Measurements from ENCODE around the gene ZNF787. TPM values are rescaled to one million over a fixed set of nuclear protein-coding genes. Genes with fewer than 3 reads are reported as not detected.

ZNF787 gene
- total and polyA plus RNA-seq, 2 of the 4 experiments (the other 2 are of a cell fraction), result 4.8 to 11.2 TPM

DNA sequence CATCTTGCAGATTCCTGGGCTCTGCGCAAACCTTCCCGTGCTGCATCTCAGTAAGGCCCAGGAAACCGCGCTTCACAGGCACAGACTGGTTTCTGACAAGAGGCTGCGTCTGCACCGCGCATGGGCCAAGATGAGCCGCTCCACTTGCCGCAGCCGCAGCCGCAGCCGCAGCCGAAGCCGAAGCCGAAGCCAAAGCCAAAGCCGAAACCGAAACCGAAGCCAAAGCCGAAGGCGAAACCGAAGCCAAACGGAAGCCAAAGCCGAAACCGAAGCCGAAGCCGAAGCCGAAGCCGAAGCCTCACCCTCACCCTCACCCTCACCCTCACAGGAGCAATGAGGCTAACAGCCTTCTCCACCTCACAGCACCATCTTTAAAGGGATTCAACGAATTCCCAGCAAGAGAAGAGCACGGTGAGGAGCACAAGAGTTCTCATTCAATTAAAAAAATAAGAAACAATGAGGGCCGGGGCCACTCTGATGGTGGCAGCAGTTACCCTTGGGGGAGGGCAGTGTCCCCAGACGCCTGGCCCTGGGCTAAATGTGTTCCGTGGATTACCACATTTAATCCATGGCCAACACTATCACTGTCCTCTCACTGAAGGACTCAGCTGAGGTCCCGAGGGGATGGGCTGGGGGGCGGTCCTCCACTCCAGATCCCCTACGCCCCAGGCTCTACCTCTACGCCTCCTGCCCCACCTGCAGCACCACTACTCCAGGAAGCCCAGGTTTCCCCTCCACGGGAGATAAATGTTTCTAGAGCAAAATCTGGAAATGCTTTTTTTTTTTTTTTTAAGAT is 29.1 kb downstream of the ZNF787 start:
- dilution Hi-C loops (cut with HindIII; ENCODE audit: low sequenced_read_pairs, unreplicated experiment) (no loop called here), in situ Hi-C loops (cut with MboI; ENCODE audit: low sequenced_read_pairs) (no loop called here), intact Hi-C loops (cut with micrococcal nuclease) (no loop called here)
- no peak overlapping the region for H3K4me2 ChIP-seq (ENCODE audit: low read depth, low read length)
- H3K18ac ChIP-seq (ENCODE audit: low read depth, low read length), result no peak overlapping the region
- no peak overlapping the region for H2BK120ac ChIP-seq (ENCODE audit: low read depth, low read length)
- H2AFZ ChIP-seq (replicated peaks; ENCODE audit: low read length, poor library complexity), result no peak overlapping the region
- H3K9me3 ChIP-seq (ENCODE audit: control insufficient read depth, insufficient read depth, low read length), result peaks cover 11% of the 10 kb centered on the region
- H4K8ac ChIP-seq (ENCODE audit: low read depth in 2 of 2, low read length in 2 of 2), result no peak overlapping the region
- DNase-seq, result no peak
- H3K14ac ChIP-seq (replicated peaks; ENCODE audit: low read depth, low read length), result no peak overlapping the region
- H3K27me3 ChIP-seq (ENCODE audit: control insufficient read depth, insufficient read depth, low read length), result no peaks in the 10 kb centered on the region
- no peaks in the 10 kb centered on the region for H3K9me1 ChIP-seq (ENCODE audit: insufficient read depth, low read length)
- no peak overlapping the region for H3K4ac ChIP-seq (ENCODE audit: low read depth, low read length)
- H4K20me1 ChIP-seq (ENCODE audit: insufficient read depth, low read length), result peaks cover 45% of the 10 kb centered on the region
- no peak overlapping the region for H2BK5ac ChIP-seq (ENCODE audit: low read depth, low read length, poor library complexity, severe bottlenecking)
- no peak overlapping the region for H4K91ac ChIP-seq (ENCODE audit: insufficient read depth, low read depth, low read length)
- H3K23ac ChIP-seq (ENCODE audit: low read depth, low read length), result no peak overlapping the region
- no peak overlapping the region for H3K27ac ChIP-seq (ENCODE audit: insufficient read depth, low read length)
- H4K5ac ChIP-seq (ENCODE audit: low read depth, low read length), result no peak overlapping the region
- peaks cover 3% of the 10 kb centered on the region; the same call in 1 of the 2 replicates for H3K4me1 ChIP-seq (ENCODE audit: control insufficient read depth, insufficient read depth, low read length)
- no peak overlapping the region for H3K9ac ChIP-seq (ENCODE audit: low read depth, low read length)
- peaks cover 25 to 56% of the 10 kb centered on the region in 2 experiments for H3K79me1 ChIP-seq (ENCODE audit: low read depth in 1 of 2, low read length in 2 of 2)
- H3K36me3 ChIP-seq (ENCODE audit: control insufficient read depth, insufficient read depth, low read length), result peaks cover 35% of the 10 kb centered on the region
- H3K4me3 ChIP-seq (ENCODE audit: insufficient read depth, low read depth, low read length), result no peak overlapping the region
- H2AK9ac ChIP-seq (replicated peaks; ENCODE audit: low read depth, low read length, poor library complexity), result no peak overlapping the region
- 92% methylated on average over 20 of the region's 38 CpGs; no CpG with 5 or more reads in 1 of the 2 experiments for WGBS, 2 experiments (ENCODE audit: extremely low coverage in 2 of 2, insufficient read length in 1 of 2)
- CTCF ChIA-PET, result interaction anchor here (0.7 to 1.7 kb wide), 3 partner anchors 11 to 26 kb away, joined by 3 to 7 read pairs (median 3); no protein-coding TSS in a partner anchor
- H2BK20ac ChIP-seq (ENCODE audit: low read depth, low read length), result no peak overlapping the region
- BruUV-seq (replicated peaks), result no TSS peak
- ATAC-seq (ENCODE audit: low read depth), result no peak
- POLR2A ChIA-PET (ENCODE audit: unreplicated experiment), result interaction anchor here (0.6 kb wide), 1 partner anchor 23 kb away, joined by 23 read pairs; no protein-coding TSS in a partner anchor
- H2BK15ac ChIP-seq (ENCODE audit: low read depth, low read length), result no peak overlapping the region
- no peak overlapping the region for H3K56ac ChIP-seq (ENCODE audit: extremely low read depth, insufficient read depth, low read length)
- no peak overlapping the region for H2AK5ac ChIP-seq (ENCODE audit: low read depth, low read length)
- TF ChIP-seq SMC3 (IDR thresholded peaks at IDR 0.05; ENCODE audit: low read depth, low read length) (no peak), CHD1 (IDR thresholded peaks at IDR 0.05; ENCODE audit: low read depth, low read length) (no peak), MAFK (IDR thresholded peaks at IDR 0.05; ENCODE audit: low read depth, low read length) (no peak), POLR2A (IDR thresholded peaks at IDR 0.05; ENCODE audit: low read depth, low read length) (no peak), BHLHE40 (IDR thresholded peaks at IDR 0.05; ENCODE audit: low read depth, low read length) (no peak), FOS (IDR thresholded peaks at IDR 0.05; ENCODE audit: low read depth, low read length) (no peak), CEBPB (IDR thresholded peaks at IDR 0.05; ENCODE audit: low read depth, low read length) (no peak), MXI1 (IDR thresholded peaks at IDR 0.05; ENCODE audit: borderline replicate concordance, low read depth, low read length) (no peak), RAD21 (IDR thresholded peaks at IDR 0.05; ENCODE audit: low read length) (no peak), MAZ (IDR thresholded peaks at IDR 0.05; ENCODE audit: borderline replicate concordance, low read depth, low read length) (no peak), NFE2L2 (IDR thresholded peaks at IDR 0.05; ENCODE audit: low read depth, low read length) (no peak), RFX5 (IDR thresholded peaks at IDR 0.05; ENCODE audit: low read depth, low read length) (no peak)
- TF ChIP-seq, protein P1, sequence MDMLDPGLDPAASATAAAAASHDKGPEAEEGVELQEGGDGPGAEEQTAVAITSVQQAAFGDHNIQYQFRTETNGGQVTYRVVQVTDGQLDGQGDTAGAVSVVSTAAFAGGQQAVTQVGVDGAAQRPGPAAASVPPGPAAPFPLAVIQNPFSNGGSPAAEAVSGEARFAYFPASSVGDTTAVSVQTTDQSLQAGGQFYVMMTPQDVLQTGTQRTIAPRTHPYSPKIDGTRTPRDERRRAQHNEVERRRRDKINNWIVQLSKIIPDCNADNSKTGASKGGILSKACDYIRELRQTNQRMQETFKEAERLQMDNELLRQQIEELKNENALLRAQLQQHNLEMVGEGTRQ (IDR thresholded peaks at IDR 0.05; ENCODE audit: low read depth, low read length), result no peak
- TF ChIP-seq, protein P2, sequence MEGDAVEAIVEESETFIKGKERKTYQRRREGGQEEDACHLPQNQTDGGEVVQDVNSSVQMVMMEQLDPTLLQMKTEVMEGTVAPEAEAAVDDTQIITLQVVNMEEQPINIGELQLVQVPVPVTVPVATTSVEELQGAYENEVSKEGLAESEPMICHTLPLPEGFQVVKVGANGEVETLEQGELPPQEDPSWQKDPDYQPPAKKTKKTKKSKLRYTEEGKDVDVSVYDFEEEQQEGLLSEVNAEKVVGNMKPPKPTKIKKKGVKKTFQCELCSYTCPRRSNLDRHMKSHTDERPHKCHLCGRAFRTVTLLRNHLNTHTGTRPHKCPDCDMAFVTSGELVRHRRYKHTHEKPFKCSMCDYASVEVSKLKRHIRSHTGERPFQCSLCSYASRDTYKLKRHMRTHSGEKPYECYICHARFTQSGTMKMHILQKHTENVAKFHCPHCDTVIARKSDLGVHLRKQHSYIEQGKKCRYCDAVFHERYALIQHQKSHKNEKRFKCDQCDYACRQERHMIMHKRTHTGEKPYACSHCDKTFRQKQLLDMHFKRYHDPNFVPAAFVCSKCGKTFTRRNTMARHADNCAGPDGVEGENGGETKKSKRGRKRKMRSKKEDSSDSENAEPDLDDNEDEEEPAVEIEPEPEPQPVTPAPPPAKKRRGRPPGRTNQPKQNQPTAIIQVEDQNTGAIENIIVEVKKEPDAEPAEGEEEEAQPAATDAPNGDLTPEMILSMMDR (conservative IDR thresholded peaks at IDR 0.05; ENCODE audit: low read depth, low read length), result no peak
- TF ChIP-seq, protein P3, sequence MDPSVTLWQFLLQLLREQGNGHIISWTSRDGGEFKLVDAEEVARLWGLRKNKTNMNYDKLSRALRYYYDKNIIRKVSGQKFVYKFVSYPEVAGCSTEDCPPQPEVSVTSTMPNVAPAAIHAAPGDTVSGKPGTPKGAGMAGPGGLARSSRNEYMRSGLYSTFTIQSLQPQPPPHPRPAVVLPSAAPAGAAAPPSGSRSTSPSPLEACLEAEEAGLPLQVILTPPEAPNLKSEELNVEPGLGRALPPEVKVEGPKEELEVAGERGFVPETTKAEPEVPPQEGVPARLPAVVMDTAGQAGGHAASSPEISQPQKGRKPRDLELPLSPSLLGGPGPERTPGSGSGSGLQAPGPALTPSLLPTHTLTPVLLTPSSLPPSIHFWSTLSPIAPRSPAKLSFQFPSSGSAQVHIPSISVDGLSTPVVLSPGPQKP (IDR thresholded peaks at IDR 0.05; ENCODE audit: borderline replicate concordance, low read depth, low read length), result no peak

Data from IMR-90 (cell line).